Ammon's horn (tissue), 1 donor: Measurements from ENCODE around the gene GBA2.

ENCODE experiments used
- DNase-seq: peaks from one replicate; pipeline ENCODE4 v3.0.0-alpha.2; 2016; ENCODE audit warnings: low spot score

Gene GBA2

DNA sequence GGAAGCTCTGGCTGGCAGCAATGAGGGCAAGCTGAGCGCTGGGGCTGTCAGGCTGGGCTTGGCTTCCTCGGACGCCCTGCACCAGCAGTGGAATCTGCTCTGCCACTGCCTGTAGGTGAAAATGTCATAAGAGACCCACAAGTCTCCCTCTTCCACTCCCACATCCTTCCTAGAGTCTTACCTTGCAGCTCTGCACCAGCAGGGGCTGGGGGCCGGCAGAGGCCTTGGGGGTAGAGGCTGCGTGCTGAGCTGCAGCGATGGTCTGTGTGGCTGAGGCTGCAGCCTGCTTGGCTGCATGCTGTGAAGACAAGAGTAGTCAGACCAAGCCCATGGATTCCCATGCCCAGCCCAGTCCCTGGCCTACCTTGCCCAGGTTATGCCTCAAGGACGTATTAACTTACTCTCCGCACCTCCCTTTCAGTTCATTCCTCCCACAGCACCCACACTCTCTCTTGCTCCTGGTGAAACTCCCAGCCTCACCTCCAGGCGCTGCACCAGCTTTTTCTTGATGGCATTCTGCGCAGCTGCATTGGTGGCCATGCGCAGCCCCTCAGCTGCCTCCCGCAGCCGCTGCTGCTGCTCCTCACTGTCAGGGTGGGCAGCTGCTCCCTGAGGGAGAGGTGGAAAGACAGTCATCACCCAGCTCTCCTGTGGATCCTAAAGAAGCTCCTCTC, 34.3 kb downstream of the GBA2 start:
- DNase-seq, result no peak

DNA sequence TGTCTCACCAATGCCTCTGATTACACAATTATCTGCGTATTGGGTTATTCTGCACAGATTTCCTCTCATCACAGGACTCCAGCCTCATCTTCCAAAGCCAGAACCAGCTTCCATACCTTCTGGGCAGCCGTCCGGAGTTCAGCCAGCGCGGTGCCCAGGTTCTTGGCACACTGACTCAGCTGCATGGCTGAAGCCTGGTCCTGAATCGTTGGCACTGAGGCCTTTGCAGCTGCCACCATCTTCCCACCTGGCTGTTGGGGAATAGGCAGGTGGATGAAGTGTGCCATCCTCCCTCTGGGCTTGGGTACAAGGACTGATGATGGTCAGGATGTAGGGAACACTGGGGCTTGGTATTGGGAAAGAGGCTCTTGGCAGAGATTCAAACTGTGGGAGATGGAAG, 34.9 kb downstream of the GBA2 start:
- no peak for DNase-seq

DNA sequence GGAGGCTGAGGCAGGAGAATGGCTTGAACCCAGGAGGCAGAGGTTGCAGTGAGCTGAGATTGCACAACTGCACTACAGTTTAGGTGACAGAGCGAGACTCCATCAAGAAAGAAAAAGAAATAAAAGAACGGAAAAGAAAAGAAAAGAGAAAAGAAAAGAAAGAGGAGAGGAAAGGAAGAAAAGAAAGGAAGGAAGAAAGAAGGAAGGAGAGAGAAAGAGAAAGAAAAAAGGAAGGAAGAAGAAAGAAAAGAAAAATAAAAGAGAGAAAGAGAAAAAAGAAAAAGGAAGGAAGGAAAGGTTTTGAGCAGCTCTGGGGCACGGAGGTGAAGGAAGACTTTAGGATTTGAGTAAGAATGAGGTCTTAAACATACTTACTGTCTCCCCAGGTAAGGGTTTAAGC, 35.5 kb downstream of the GBA2 start:
- no peak for DNase-seq

DNA sequence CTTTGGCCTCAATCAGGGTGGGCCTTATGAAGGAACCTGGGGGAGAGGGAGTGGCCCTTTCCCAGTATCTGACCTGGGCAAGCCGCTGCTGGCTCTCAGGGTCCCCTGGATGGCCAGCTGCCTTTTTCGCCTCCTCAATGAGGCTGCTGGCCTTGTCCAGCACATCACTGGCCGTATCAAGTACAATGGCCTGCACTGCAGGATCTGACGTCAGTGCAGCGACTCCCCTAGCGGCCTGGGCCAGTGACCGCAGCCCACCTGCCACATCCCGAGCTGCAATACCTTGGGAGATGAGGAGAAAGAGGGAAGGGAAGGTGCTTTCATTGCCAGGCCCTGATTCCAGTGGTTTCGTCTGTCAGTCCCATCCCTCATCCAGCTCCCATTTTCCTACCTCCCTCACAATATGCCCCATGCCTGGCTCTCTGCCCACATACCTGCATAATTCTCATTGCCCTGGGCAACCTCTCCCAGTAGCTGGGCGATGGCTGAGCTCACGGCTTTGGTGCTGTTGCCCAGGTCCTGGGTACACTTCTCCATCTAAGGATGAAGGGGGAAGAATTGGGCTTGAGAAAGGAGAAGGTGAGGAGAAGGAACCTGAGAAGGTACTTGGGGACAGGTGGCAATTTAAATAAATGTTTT, 36.1 kb downstream of the GBA2 start:
- DNase-seq, result no peak

DNA sequence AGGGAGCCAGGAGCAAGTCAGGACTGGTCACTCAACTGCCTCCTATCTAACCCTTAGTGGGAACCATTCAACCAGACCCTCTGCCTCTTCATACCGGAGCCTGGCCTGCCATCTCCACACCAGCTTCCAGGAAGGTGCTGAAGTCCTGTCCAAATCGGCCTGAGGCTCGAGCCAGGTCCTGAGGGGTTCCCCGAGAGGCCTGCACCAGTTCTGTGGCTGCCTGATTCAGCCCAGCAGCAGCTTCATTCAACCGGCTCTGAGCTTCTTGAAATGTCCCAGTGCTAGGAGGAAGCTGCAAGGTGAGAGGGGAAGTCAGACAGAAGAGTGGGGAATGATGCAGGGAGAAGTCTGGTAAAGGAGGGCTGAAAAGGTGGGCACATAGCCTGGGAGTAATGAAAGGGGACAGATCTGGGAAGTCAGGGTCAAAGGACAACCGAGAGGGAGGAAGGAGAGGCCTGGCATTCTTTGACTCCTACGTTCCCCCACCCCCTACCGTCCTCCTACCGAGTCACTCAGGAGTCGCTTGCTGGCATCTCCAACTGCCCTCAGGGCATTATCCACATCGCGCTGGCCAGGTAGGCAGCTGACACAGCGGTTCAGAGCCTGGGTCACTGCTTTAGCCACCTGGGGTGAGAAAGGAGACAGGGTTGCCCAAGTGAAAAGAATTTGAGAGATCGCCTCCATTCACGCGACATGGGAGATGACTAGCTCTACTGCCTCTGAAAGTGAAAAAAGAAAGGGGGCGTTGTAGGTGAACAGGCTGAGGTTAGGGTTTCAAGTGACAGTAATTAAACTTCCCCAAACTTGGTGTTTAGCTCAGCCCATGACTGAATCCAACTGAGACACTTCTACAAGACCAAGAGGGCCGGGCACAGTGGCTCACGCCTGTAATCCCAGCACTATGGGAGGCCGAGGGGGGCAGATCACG, 37.3 kb downstream of the GBA2 start:
- no peak for DNase-seq

DNA sequence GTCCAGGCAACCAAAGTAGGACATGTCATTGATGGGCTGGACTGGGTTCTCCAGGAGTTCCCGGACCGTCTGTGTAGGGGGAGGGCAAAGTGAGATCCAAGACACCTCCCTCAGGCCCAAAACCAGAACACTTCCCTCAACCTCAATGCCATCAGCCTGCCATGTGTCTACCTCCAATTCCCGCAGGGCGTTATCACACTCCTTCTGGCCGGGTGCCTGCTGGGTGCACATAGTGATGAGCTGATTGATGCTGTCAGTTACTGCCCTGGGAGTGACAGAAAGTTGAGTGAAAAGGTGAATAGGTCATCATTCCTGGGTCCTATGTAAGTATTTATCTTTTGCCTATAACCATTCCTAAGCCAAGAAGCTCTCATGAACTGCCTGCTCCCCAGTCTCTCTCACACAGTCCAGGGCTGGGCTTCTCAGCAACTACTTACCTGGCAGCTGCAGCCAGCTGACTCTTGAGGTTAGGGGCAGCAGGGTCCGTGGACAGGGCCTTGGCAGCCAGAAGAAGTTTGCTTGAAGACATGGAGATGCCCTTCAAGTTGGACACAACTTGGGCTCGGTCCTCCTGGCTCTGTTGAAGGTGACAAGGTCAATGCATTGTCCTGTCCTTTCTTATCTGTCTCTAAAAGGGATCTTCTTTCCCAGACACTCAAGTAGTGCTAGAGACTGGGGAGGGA, 38.1 kb downstream of the GBA2 start:
- DNase-seq, result no peak

DNA sequence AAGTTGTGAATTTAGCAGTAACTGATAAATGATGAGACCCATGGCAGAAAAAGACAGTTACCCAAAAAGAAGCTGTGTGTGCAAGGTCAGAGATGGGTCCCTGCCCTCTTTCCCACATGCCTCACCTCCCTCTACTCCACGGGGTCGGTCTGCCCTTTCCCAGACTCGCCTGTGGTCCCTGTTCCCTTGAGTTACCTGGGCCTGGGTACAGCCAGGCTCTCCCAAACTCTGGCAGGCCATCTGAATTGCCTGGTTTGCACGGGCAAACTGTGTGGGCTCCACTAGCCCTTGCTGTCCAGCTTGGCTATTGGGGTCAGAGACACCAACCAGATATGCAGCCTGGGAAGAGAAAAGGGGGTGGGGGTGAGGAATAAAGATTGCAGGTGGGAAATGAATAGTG, 40.9 kb downstream of the GBA2 start:
- DNase-seq, result no peak

DNA sequence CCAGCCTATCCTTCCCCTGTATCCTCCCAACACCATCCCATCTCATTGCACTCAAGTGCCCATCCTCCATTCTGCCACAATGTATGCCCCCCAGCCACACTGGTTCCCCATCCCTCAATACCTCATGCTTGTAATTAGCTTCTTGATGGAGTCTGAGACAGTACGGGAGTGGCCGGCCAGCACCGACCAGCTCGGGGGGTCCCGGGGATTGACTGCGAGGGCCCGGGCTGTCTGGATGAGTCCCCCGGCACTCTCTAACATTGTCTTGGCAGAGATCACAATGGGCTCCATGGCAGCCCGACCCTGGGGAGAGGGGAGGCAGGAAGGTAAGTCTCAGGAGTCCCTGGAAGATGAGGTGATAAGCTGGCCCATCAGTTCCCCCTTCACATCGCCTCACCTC, 42.1 kb downstream of the GBA2 start:
- DNase-seq, result no peak

DNA sequence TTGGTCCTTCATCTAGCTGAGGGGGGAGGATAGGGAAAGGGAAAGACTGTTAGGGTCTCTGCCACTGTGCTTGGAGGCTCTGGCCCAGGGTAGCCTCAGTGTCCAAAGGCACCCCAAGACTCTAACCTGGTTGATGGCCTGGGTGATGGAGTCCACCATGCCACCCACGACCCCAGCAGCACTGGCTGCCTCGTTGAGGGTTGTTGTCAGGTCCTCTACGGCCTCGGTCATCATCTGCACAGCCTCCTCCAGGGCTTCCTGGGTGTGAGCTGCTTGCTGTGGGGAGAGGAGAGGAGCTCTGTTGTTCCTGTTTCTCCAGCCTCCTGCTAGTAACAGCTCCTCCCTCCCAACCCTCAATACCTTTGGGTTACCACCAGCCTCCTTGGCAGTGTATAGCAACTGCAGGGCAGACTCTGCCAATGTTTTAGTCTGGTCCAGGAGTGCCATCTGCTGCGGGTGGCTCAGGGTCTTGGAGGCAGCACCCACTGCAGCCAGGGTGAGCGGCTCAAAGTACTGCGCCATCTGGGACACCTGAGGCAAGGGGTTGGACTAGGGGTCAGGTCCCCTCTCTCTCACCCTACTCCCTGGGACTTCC, 43.1 kb downstream of the GBA2 start:
- no peak for DNase-seq

DNA sequence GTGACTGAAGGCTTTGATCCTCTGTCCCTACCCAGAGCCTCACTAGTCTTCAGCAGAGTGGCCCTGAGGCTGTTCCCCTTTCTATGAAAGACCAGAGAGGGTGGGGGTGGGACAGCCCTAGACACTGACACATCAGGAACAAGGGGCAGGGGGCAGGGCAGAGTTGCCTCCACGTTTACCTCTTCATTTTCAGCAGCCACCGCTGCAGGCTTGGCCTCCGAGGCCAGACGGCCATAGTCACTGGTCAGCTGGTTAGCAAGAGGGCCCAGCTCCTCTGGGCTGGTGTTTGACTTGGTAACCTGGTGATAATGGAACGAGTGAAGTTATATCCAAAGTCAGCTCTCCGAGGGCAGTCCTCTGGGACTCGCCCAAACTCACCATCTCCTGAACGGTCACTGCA, 43.7 kb downstream of the GBA2 start:
- no peak for DNase-seq

DNA sequence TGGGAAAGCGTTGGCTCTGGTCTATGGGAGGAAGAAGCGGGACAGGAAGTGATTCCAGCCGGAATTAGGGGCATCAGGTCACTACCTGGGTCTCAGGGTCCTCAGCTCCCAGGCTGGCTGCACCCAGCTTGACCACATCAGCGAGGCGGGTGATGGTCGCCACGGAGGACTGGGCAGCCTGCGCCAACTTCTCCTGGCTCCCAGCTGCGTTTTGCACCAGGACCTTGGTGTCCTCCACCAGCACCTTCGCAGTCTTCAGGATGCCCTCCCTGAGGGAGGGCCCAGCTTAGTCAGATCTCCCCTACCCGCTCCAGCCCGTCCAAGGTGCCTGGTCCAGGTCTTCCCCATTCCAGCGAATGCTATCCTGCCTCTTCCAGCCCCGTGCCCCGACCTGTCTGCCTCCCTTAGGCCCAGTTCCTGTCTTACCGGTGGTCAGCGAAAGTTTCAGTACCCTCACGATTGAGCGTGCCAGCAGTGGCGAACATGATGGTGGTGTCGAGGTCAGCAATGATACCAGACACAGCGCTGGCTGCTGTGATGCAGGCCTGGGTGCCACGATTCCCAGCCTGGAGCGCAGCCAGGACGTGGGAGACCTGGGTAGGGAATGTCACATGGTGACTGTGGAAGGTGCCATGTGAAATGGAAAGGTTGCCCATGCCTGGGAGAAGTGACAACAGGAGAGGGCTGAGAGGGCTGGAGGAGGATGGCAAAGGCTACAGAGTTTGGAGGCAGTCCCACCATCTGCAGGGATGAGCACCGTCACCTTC, 44.9 kb downstream of the GBA2 start:
- no peak for DNase-seq

DNA sequence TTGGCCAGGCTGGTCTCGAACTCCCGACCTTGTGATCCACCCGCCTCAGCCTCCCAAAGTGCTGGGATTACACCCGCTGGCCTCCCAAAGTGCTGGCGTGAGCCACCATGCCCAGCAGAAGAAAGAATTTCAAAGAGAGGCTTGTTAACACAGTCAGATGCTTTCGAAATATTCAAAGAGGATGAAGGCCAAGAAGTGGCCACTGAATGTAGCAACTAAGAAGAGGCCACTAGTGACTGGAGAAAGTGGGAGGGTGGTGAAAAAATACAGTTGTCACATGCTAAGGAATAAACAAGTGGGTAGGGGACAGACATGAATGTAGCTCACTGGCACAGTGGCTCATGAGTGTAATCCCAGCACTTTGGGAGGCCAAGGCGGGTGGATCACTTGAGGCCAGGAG, 46.3 kb downstream of the GBA2 start:
- DNase-seq, result no peak

DNA sequence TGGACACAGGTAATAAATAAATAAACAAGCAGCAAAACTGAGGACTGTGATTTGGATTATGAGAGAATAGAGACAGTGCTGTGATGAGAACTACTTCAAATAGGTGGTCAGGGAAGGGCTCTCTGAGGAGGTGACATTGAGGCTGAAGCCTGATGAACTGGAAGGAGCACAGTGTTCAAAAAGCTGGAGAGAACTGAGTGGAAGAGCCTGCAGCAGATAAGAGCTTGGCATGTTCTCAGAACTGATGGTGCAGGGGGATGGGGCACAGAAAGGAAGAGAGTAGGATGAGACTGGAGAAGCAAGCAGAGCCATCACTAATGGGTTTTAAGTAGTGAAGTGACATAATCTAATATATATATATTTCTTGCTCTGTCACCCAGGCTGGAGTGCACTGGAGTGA, 48.1 kb downstream of the GBA2 start:
- no peak for DNase-seq

DNA sequence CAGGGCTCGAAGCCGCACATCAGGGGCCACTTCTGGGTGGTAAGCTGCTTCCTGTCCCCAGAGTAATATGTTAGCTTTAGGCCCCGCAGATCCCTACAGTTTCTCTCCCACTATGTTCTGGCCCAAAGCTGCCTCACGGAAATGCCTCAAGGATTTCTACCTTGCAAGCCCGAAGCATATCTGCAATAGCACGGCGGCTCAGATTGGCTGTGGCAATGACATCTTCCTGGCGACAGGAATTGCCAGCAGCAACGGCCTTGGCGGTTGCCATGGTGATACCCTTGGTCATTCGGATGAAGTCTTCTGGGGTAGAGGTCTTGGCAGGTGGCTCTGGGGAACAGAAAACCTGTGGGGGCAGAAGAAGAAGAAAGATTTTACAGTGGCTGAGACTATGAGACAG, 49.0 kb downstream of the GBA2 start:
- no peak for DNase-seq

DNA sequence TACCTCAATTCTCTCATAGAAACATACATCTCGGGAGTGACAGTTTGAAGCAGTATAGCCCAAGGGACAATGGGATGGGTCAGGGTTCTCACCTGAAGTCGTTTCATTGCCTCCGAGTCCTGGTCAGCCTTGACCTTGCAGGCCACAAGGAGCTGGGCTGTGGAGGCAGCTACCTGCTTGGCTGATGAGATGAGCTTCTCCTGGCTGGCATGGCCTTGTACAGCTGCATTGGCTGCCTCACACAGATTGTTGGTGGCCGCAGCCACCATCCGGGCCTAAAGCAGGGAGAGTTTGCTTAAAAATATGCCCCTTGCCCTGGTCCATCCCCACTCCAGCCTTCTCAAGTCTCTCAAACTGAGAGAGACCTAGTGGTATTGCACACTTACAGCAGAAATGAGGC, 50.8 kb downstream of the GBA2 start:
- DNase-seq, result no peak

DNA sequence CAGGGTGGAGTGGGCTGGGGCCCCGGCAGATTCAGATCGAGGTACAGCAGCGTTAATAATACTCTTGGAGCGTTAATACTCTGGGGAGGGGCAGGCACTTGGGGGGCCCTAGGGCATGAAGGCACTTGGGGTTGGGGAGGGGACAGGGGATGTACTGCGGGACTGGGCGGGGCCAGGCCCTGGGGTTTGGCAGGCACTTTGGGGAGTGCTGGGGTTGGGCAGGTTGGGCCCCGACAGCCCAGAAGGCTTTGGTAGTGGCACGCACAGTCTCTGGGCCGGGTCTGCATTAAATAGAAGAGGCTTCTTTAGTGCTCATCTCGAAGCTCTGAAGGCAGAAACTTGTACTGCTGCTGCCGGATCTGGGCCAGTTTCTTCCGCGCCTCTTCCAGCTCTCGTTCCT, 51.5 kb downstream of the GBA2 start:
- DNase-seq, result no peak

DNA sequence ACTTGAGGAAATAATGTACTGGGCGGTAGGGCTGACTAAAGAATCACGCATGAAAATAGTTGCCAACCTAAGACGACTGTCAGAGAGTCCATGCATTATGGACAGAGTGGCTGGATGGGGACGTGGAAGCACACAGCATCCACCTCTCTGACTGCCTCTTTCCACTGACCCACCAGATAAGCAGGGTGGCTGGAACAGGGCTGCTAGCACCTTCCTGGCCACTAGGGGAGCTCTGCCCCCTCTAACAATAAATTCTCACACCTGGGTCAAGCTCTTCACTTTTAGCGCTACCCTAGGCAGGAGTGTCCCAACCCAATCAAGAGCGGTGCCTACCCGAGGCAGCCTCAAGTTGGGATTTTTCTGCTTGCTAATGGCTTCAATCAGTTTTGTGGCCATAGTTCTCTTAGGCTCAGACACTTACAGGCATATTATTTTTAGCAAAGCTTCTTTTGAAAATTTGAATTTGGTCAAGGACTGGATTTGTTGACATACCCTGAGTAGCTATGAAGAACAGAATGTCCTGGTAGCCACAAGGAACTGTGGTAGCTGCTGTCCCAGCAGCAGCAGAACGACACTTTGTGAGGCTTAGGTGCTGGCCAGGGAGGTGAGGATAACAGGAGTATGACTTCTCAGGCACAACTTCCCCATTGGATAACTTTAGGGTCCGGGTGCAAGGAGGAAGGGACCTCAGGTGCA, 52.4 kb downstream of the GBA2 start:
- peak; percentile 59 for DNase-seq

DNA sequence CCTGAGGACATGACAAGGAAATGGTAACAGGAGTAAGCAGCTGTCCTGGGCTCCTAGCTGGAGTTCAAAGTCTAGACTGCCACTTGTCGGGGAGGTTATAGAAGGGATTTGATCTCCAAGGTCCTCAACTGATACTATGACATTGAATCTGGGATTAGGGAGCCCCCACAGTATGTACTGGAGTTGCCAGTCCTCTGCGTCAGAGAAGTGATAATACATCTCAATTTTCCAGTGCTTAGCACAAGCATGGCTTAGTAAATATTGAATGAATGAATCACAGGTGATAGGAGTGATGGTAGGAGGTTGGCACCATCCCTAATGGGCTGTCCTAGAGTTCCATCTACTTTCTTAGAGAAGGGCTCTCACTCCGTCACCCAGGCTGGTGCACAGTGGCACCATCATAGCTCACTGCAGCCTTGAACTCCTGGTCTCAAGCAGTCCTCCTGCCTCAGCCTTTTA, 53.1 kb downstream of the GBA2 start:
- DNase-seq, result no peak

DNA sequence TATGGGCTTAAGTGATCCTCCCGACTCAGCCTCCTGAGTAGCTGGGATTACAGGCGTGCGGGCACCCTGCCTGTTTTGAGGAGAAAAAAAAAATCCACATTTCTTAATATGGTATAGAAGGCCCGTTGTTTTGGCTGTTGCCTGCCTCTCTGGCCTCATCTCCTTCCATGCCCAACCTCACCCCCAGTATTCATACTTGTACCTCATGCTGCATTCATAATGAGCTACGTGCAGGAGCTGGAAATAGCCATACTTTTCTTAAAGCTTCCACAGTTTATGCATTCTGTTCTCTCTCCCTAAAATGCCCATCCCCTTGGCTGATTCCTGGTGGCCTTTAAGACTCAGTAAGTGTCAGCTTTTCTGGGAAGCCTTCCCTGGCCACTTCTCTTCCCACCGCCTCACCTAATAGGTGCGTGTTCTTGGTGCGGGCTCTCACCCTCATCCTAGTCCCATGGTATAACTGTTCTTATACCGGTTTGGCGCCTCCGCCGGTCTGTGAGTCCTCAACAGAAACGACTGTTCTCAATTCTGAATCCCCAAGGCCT, 57.2 kb downstream of the GBA2 start:
- DNase-seq, result no peak

DNA sequence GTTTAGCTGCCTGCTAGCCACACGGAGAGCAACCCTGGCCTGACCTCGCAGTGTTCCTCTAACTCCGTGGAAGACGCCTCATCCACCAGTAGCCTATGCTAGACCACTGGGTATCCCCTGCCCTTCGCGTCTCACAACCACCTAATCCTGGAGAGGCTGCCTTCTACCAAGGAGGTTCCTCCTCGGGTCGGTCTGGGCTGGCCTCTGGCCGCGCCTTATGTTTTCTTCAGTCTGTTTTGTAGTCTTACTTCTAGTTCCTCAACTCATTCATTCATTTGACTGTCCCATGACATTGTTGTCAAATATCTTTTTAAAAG, 57.7 kb downstream of the GBA2 start:
- DNase-seq, result no peak
